HepG2 (cell line): ENCODE results near the gene CDC42EP1. TPM values are rescaled to one million over a fixed set of nuclear protein-coding genes. Genes with fewer than 3 reads are reported as not detected.

ENCODE experiments used
- ARNT2 ChIP-seq: sonication (generic); formaldehyde crosslinking; IDR thresholded peaks from 2 replicates; pipeline ENCODE4 v1.8.0; 2022; ENCODE audit warnings: mild to moderate bottlenecking, low read depth, missing genetic modification reagents, moderate library complexity
- DNMT3B ChIP-seq: conservative IDR thresholded peaks from 2 replicates; pipeline ENCODE4 v1.6.1; 2016; ENCODE audit warnings: missing biosample characterization, control low read depth
- ETV6 ChIP-seq: sonication (generic); formaldehyde crosslinking; conservative IDR thresholded peaks from 2 replicates; pipeline ENCODE4 v1.4.0; 2020; ENCODE audit warnings: missing genetic modification reagents
- FOXM1 ChIP-seq: sonication (generic); formaldehyde crosslinking; IDR thresholded peaks from 2 replicates; pipeline ENCODE4 v1.5.0; 2020; ENCODE audit warnings: missing genetic modification reagents
- HNRNPUL1 ChIP-seq: fragments of 200-400 bp; formaldehyde crosslinking; IDR thresholded peaks from 2 replicates; pipeline ENCODE4 v1.6.1; 2017; ENCODE audit warnings: low read depth, mild to moderate bottlenecking, low read length, moderate library complexity
- KLF12 ChIP-seq: sonication (generic); formaldehyde crosslinking; IDR thresholded peaks from 2 replicates; pipeline ENCODE4 v1.4.0; 2020; ENCODE audit warnings: missing genetic modification reagents, borderline replicate concordance
- MBNL3 ChIP-seq: fragments of 250-450 bp; sonication (Bioruptor Pico); conservative IDR thresholded peaks from 2 replicates; pipeline ENCODE4 v1.8.0; 2022; ENCODE audit warnings: mild to moderate bottlenecking, inconsistent platforms
- NCOA2 ChIP-seq: sonication (generic); formaldehyde crosslinking; IDR thresholded peaks from 2 replicates; pipeline ENCODE4 v1.8.0; 2022; ENCODE audit warnings: inconsistent platforms
- PAF1 ChIP-seq: IDR thresholded peaks from 2 replicates; pipeline ENCODE4 v1.6.1; 2016; ENCODE audit warnings: missing genetic modification reagents, missing compliant biosample characterization
- PCBP2 ChIP-seq: fragments of 200-400 bp; formaldehyde crosslinking; optimal IDR thresholded peaks from 2 replicates; pipeline ENCODE3; 2018; ENCODE audit warnings: low read length, low read depth; ENCODE audit not compliant: poor library complexity, severe bottlenecking
- PHF8 ChIP-seq: sonication (generic); formaldehyde crosslinking; IDR thresholded peaks from 2 replicates; pipeline ENCODE4 v1.5.0; 2020; ENCODE audit warnings: missing genetic modification reagents
- PLRG1 ChIP-seq: fragments of 450-650 bp; conservative IDR thresholded peaks from 2 replicates; pipeline ENCODE4 v1.6.1; 2016
- RELA ChIP-seq: sonication (generic); formaldehyde crosslinking; IDR thresholded peaks from 2 replicates; pipeline ENCODE4 v1.4.0; 2020; ENCODE audit warnings: missing genetic modification reagents
- SSRP1 ChIP-seq: IDR thresholded peaks from 2 replicates; pipeline ENCODE4 v1.6.1; 2016; ENCODE audit warnings: control low read depth
- TEAD3 ChIP-seq: optimal IDR thresholded peaks from 2 replicates; pipeline ENCODE3; 2016; ENCODE audit warnings: borderline replicate concordance
- ZC3H13 ChIP-seq: sonication (generic); formaldehyde crosslinking; IDR thresholded peaks from 2 replicates; pipeline ENCODE4 v1.8.1; 2023; ENCODE audit warnings: mild to moderate bottlenecking, missing genetic modification reagents, moderate library complexity
- ZFAT ChIP-seq: sonication (generic); formaldehyde crosslinking; conservative IDR thresholded peaks from 2 replicates; pipeline ENCODE4 v1.8.1; 2023; ENCODE audit warnings: missing genetic modification reagents, inconsistent platforms
- ZFP62 ChIP-seq: sonication (generic); formaldehyde crosslinking; IDR thresholded peaks from 2 replicates; pipeline ENCODE4 v1.4.0; 2020; ENCODE audit warnings: missing genetic modification reagents
- ZNF205 ChIP-seq: IDR thresholded peaks from 2 replicates; pipeline ENCODE4 v1.6.1; 2018; ENCODE audit warnings: missing biosample characterization, missing genetic modification reagents
- ZNF263 ChIP-seq: sonication (generic); formaldehyde crosslinking; IDR thresholded peaks from 2 replicates; pipeline ENCODE4 v1.4.0; 2020; ENCODE audit warnings: missing genetic modification reagents
- ZNF30 ChIP-seq: sonication (generic); formaldehyde crosslinking; IDR thresholded peaks from 2 replicates; pipeline ENCODE4 v1.5.0; 2020; ENCODE audit warnings: mild to moderate bottlenecking, missing genetic modification reagents
- ZNF331 ChIP-seq: sonication (generic); formaldehyde crosslinking; IDR thresholded peaks from 2 replicates; pipeline ENCODE4 v1.4.0; 2020; ENCODE audit warnings: missing genetic modification reagents
- ZNF335 ChIP-seq: sonication (generic); formaldehyde crosslinking; IDR thresholded peaks from 2 replicates; pipeline ENCODE4 v1.4.0; 2020; ENCODE audit warnings: missing genetic modification reagents
- ZNF33A ChIP-seq: sonication (generic); formaldehyde crosslinking; IDR thresholded peaks from 2 replicates; pipeline ENCODE4 v1.5.1; 2020; ENCODE audit warnings: missing genetic modification reagents, mild to moderate bottlenecking, moderate library complexity, borderline replicate concordance
- ZNF605 ChIP-seq: sonication (generic); formaldehyde crosslinking; IDR thresholded peaks from 2 replicates; pipeline ENCODE4 v1.8.0; 2022; ENCODE audit warnings: mild to moderate bottlenecking, missing genetic modification reagents
- ZNF703 ChIP-seq: sonication (generic); formaldehyde crosslinking; IDR thresholded peaks from 2 replicates; pipeline ENCODE4 v1.5.1; 2020; ENCODE audit warnings: missing genetic modification reagents, mild to moderate bottlenecking, moderate library complexity, borderline replicate concordance
- polyA plus RNA-seq, 8 experiments: library from polyadenylated mRNA; depleted of rRNA in 3 of 8; stranded (reverse) in 7 of 8; unstranded in 1 of 8; fragments of >200 nt; fragmentation: Illumina TruSeq in 4 of 8; extraction: Trizol in 4 of 8; gene quantifications; 2 replicates each; pipeline versions ENCODE4 v1.2.1 to v1.2.3, GENCODE V29; 2011 to 2016; ENCODE audit warnings: low read depth in 4 of 8, missing spikeins in 1 of 8, mixed read lengths in 1 of 8; ENCODE audit not compliant: insufficient read depth in 1 of 8
- total RNA-seq, 5 experiments: library from RNA; depleted of rRNA; stranded (reverse); fragments of >200 nt; fragmentation: Illumina TruSeq; extraction: Trizol; gene quantifications; 2 replicates each; pipeline ENCODE4 v1.2.3, GENCODE V29; 2016; ENCODE audit warnings: low read depth in 1 of 5
- TF ChIP-seq, protein P1 (sequence below): IDR thresholded peaks from 2 replicates; pipeline ENCODE4 v1.6.1; 2016; ENCODE audit warnings: mild to moderate bottlenecking
- TF ChIP-seq, protein P2 (sequence below): sonication (generic); formaldehyde crosslinking; IDR thresholded peaks from 2 replicates; pipeline ENCODE4 v1.8.0; 2022; ENCODE audit warnings: missing genetic modification reagents, mild to moderate bottlenecking, inconsistent platforms, borderline replicate concordance
- TF ChIP-seq, protein P3 (sequence below): sonication (generic); formaldehyde crosslinking; IDR thresholded peaks from 2 replicates; pipeline ENCODE4 v1.5.0; 2020; ENCODE audit warnings: missing genetic modification reagents, mild to moderate bottlenecking, borderline replicate concordance

The CDC42EP1 gene
- total and polyA plus RNA-seq, 2 of the 13 experiments (the other 11 are each of a cell fraction or from before 2014, with no cell fraction given): 17.1 to 29.5 TPM

DNA sequence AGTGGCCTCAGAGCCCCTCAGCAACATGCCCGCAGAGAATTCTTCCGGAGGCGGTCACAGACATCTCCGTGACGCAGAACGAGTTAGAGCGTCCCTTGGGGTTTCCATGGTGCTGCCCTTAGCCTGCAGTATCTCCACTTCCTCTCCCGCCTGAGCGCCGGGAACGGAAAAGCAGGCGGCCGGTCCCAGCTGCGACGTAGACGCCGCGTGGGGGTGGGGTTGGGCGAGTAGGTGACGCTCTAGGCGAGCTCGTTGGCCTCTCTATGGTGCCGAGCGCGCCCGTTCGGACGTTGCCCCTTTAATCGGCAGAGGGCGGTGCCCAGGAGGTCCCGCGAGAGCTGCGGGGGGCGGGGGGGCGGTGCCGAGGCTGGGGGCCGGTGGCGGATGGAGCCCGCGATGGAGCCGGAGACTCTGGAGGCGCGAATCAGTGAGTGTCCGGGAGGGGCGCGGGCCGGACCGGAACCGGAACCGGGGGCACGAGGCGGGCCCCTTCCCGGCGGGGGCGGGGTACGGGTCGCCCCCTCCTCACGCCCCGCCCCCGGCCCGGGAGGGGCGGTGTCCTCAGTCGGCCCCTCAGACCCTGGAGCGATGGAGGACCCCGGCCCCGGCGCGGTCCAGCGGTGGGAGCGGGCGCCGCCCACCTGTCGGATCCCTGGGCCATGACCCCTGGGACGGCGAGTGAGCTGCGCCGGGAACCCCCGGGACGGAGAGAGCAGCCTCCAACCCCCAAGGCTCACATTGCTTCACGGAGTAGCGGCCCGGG lies 48.4 kb downstream of the CDC42EP1 start, which contains the start of gene GGA1 (continued):
- TF ChIP-seq ZNF335 (CRISPR knock-in tag): peak; percentile 92
- TF ChIP-seq PCBP2: no peak
- TF ChIP-seq ZNF33A (CRISPR knock-in tag): no peak
- peak; percentile 39 for TF ChIP-seq TEAD3 (CRISPR knock-in tag)
- TF ChIP-seq MBNL3 (CRISPR knock-in tag): no peak
- TF ChIP-seq ZNF605: no peak; the same call in 1 of the 2 replicates
- 0 out of 2 replicates have a peak, but pooled peaks have one; percentile 11 for TF ChIP-seq ZNF205 (CRISPR knock-in tag)
- no peak; the same call in 1 of the 2 replicates for TF ChIP-seq ETV6 (CRISPR knock-in tag)
- TF ChIP-seq FOXM1 (CRISPR knock-in tag): no peak
- peak; percentile 79 for TF ChIP-seq PHF8 (CRISPR knock-in tag)
- 0 out of 2 replicates have a peak, but pooled peaks have one; percentile 47 for TF ChIP-seq ZFAT (CRISPR knock-in tag)
- TF ChIP-seq DNMT3B: no peak; the same call in 1 of the 2 replicates
- no peak for TF ChIP-seq ZC3H13 (CRISPR knock-in tag)
- 0 out of 2 replicates have a peak, but pooled peaks have one; percentile 9 for TF ChIP-seq ZNF263 (CRISPR knock-in tag)
- no peak for TF ChIP-seq ZNF703
- TF ChIP-seq RELA: no peak
- TF ChIP-seq HNRNPUL1: no peak
- no peak for TF ChIP-seq PLRG1
- TF ChIP-seq, protein P1, sequence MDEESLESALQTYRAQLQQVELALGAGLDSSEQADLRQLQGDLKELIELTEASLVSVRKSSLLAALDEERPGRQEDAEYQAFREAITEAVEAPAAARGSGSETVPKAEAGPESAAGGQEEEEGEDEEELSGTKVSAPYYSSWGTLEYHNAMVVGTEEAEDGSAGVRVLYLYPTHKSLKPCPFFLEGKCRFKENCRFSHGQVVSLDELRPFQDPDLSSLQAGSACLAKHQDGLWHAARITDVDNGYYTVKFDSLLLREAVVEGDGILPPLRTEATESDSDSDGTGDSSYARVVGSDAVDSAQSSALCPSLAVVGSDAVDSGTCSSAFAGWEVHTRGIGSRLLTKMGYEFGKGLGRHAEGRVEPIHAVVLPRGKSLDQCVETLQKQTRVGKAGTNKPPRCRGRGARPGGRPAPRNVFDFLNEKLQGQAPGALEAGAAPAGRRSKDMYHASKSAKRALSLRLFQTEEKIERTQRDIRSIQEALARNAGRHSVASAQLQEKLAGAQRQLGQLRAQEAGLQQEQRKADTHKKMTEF (CRISPR knock-in tag): peak; percentile 83
- no peak for TF ChIP-seq ZNF30 (CRISPR knock-in tag)
- peak; percentile 56; the same call in 1 of the 2 replicates for TF ChIP-seq NCOA2 (CRISPR knock-in tag)
- TF ChIP-seq PAF1 (CRISPR knock-in tag): no peak
- TF ChIP-seq SSRP1: no peak
- peak; percentile 54; the same call in 1 of the 2 replicates for TF ChIP-seq ARNT2
- TF ChIP-seq ZNF331 (CRISPR knock-in tag): 0 out of 2 replicates have a peak, but pooled peaks have one; percentile 49
- TF ChIP-seq ZFP62 (CRISPR knock-in tag): no peak
- TF ChIP-seq, protein P2, sequence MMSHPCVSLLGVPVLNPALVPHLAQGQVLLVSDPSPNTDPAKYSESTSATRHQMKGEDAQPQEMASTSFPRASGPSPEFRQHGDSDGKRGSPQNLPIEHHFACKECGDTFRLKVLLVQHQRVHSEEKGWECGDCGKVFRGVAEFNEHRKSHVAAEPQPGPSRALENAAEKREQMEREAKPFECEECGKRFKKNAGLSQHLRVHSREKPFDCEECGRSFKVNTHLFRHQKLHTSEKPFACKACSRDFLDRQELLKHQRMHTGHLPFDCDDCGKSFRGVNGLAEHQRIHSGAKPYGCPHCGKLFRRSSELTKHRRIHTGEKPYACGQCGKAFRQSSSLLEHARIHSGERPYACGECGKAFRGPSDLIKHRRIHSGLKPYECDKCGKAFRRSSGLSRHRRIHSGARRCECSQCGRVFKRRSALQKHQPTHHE (CRISPR knock-in tag): no peak
- TF ChIP-seq, protein P3, sequence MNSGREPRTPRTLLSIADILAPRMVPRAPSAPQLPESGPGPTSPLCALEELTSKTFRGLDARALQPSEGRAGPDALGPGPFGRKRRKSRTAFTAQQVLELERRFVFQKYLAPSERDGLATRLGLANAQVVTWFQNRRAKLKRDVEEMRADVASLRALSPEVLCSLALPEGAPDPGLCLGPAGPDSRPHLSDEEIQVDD (CRISPR knock-in tag): peak; percentile 28; the same call in 1 of the 2 replicates
- TF ChIP-seq KLF12: peak; percentile 75; the same call in 1 of the 2 replicates
